Loucy (cell line): ENCODE results near the gene MINK1.

ENCODE experiments used
- CTCF ChIP-seq: fragments of 200-600 bp; sonication (generic); conservative IDR thresholded peaks from 2 replicates; pipeline ENCODE4 v1.5.1; 2014; ENCODE audit warnings: mild to moderate bottlenecking, antibody characterized with exemption, low read length
- EZH2phosphoT487 ChIP-seq: fragments of 200-600 bp; IDR thresholded peaks from 2 replicates; pipeline ENCODE4 v1.6.1; 2018; ENCODE audit warnings: antibody characterized with exemption, mild to moderate bottlenecking, moderate library complexity, borderline replicate concordance

GRCh38 chr17:4895121-4895520, 62.0 kb downstream of the MINK1 start:
- no peak for TF ChIP-seq CTCF
- TF ChIP-seq EZH2phosphoT487 = no peak
